HepG2 (cell line): Measurements from ENCODE around the gene ZBTB17. TPM values are rescaled to one million over a fixed set of nuclear protein-coding genes. Genes with fewer than 3 reads are reported as not detected.

ENCODE experiments used
- CC2D1A ChIP-seq: sonication (generic); formaldehyde crosslinking; IDR thresholded peaks from 2 replicates; pipeline ENCODE4 v1.8.1; 2023; ENCODE audit warnings: mild to moderate bottlenecking, missing genetic modification reagents
- CHD2 ChIP-seq: IDR thresholded peaks from 2 replicates; pipeline ENCODE4 v1.6.1; 2011; ENCODE audit warnings: low read depth, low read length, improper control_type of control experiment
- HOXA7 ChIP-seq: sonication (generic); formaldehyde crosslinking; IDR thresholded peaks from 2 replicates; pipeline ENCODE4 v1.8.1; 2022; ENCODE audit warnings: mild to moderate bottlenecking, missing genetic modification reagents, moderate library complexity
- JUNB ChIP-seq: sonication (generic); formaldehyde crosslinking; IDR thresholded peaks from 2 replicates; pipeline ENCODE4 v1.8.0; 2022; ENCODE audit warnings: missing genetic modification reagents, mild to moderate bottlenecking, borderline replicate concordance
- KDM6A ChIP-seq: IDR thresholded peaks from 2 replicates; pipeline ENCODE4 v1.6.1; 2016; ENCODE audit warnings: low read depth
- MAFF ChIP-seq: IDR thresholded peaks from 2 replicates; pipeline ENCODE4 v1.6.1; 2011; ENCODE audit warnings: low read depth, low read length, improper control_type of control experiment
- MXI1 ChIP-seq: IDR thresholded peaks from 3 replicates; pipeline ENCODE4 v1.6.1; 2012; ENCODE audit warnings: low read depth, low read length, inconsistent platforms, borderline replicate concordance
- NFE2L1 ChIP-seq: sonication (generic); formaldehyde crosslinking; IDR thresholded peaks from 2 replicates; pipeline ENCODE4 v1.4.0; 2020; ENCODE audit warnings: missing genetic modification reagents, mild to moderate bottlenecking, borderline replicate concordance
- NFIC ChIP-seq: IDR thresholded peaks from 2 replicates; pipeline ENCODE4 v1.6.1; 2012; ENCODE audit warnings: mild to moderate bottlenecking, low read length, inconsistent platforms
- TBX2 ChIP-seq: sonication (generic); formaldehyde crosslinking; IDR thresholded peaks from 2 replicates; pipeline ENCODE4 v1.5.0; 2020; ENCODE audit warnings: missing genetic modification reagents, mild to moderate bottlenecking, borderline replicate concordance
- ZNF17 ChIP-seq: sonication (generic); formaldehyde crosslinking; IDR thresholded peaks from 2 replicates; pipeline ENCODE4 v1.5.0; 2020; ENCODE audit warnings: mild to moderate bottlenecking, missing genetic modification reagents
- ZNF205 ChIP-seq: IDR thresholded peaks from 2 replicates; pipeline ENCODE4 v1.6.1; 2018; ENCODE audit warnings: missing biosample characterization, missing genetic modification reagents
- ZNF232 ChIP-seq: sonication (generic); formaldehyde crosslinking; IDR thresholded peaks from 2 replicates; pipeline ENCODE4 v1.4.0; 2020; ENCODE audit warnings: missing genetic modification reagents, borderline replicate concordance
- ZNF547 ChIP-seq: sonication (generic); formaldehyde crosslinking; IDR thresholded peaks from 2 replicates; pipeline ENCODE4 v1.5.1; 2020; ENCODE audit warnings: mild to moderate bottlenecking, missing genetic modification reagents
- ZNF704 ChIP-seq: sonication (generic); formaldehyde crosslinking; IDR thresholded peaks from 2 replicates; pipeline ENCODE4 v1.8.1; 2023; ENCODE audit warnings: mild to moderate bottlenecking, inconsistent platforms, moderate library complexity, missing genetic modification reagents, borderline replicate concordance
- ZNF709 ChIP-seq: sonication (generic); formaldehyde crosslinking; IDR thresholded peaks from 2 replicates; pipeline ENCODE4 v1.5.0; 2020; ENCODE audit warnings: mild to moderate bottlenecking, missing genetic modification reagents
- polyA plus RNA-seq, 8 experiments: library from polyadenylated mRNA; depleted of rRNA in 3 of 8; stranded (reverse) in 7 of 8; unstranded in 1 of 8; fragments of >200 nt; fragmentation: Illumina TruSeq in 4 of 8; extraction: Trizol in 4 of 8; gene quantifications; 2 replicates each; pipeline versions ENCODE4 v1.2.1 to v1.2.3, GENCODE V29; 2011 to 2016; ENCODE audit warnings: low read depth in 4 of 8, missing spikeins in 1 of 8, mixed read lengths in 1 of 8; ENCODE audit not compliant: insufficient read depth in 1 of 8
- total RNA-seq, 5 experiments: library from RNA; depleted of rRNA; stranded (reverse); fragments of >200 nt; fragmentation: Illumina TruSeq; extraction: Trizol; gene quantifications; 2 replicates each; pipeline ENCODE4 v1.2.3, GENCODE V29; 2016; ENCODE audit warnings: low read depth in 1 of 5
- TF ChIP-seq, protein P1 (sequence below): sonication (generic); formaldehyde crosslinking; conservative IDR thresholded peaks from 2 replicates; pipeline ENCODE4 v1.8.1; 2023; ENCODE audit warnings: missing genetic modification reagents
- TF ChIP-seq, protein P2 (sequence below): sonication (generic); formaldehyde crosslinking; IDR thresholded peaks from 2 replicates; pipeline ENCODE4 v1.5.1; 2020; ENCODE audit warnings: missing genetic modification reagents, mild to moderate bottlenecking, borderline replicate concordance
- TF ChIP-seq, protein P3 (sequence below): sonication (generic); formaldehyde crosslinking; IDR thresholded peaks from 2 replicates; pipeline ENCODE4 v1.5.1; 2020; ENCODE audit warnings: missing genetic modification reagents, mild to moderate bottlenecking, borderline replicate concordance
- TF ChIP-seq, protein P4 (sequence below): sonication (generic); formaldehyde crosslinking; IDR thresholded peaks from 2 replicates; pipeline ENCODE4 v1.5.1; 2020; ENCODE audit warnings: mild to moderate bottlenecking, missing genetic modification reagents, moderate library complexity

The ZBTB17 gene
- total and polyA plus RNA-seq, 2 of the 13 experiments (the other 11 are each of a cell fraction or from before 2014, with no cell fraction given) = 16.7 to 17.0 TPM

DNA sequence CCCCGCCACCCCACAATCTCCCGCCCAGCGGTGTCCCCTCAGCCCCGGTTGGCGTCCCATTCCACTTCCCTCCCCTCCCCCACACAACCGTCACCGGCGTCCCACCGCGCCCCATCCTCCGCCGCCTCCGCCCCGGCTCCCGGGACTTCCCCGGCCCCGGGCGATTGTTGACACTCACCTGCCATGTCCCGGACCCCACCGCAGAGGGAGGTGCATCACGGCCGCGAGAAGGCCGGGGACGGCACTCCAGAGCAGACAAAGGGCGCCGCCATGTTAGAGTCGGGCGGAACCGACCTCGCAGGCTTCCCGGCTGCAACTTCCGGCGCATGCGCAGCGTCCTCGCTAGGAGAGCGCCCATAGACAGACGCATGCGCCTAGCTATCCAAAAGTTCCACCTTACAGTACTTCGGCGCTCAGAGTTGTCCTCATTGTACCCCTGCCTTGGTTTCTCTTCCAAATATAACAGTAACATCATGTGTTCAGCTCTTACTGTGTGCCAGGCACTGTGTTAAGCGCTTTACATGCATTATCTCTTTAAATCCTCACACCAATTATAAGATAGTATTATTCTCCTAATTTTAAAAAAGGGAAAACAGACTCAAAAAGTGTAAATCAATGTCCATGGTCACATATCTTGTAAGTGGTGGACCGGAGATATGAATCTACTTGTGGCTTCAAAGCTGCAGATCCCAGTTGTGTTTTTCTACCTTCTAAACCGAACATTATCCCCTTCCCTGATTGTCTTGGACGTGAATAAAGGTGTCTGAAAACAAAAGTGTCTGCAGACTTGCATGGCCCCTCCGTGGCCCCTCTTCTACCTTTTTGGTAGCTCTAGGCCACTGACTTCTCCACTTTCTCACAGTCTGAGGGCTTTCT, at the start of gene ZBTB17 (continued):
- TF ChIP-seq HOXA7 (no peak), TBX2 (peak; percentile 62; the same call in 1 of the 2 replicates), ZNF232 (no peak), NFIC (no peak), ZNF205 (CRISPR knock-in tag) (peak; percentile 96), MAFF (no peak), KDM6A (CRISPR knock-in tag) (no peak), ZNF547 (CRISPR knock-in tag) (no peak), NFE2L1 (CRISPR knock-in tag) (no peak), CC2D1A (CRISPR knock-in tag) (no peak), ZNF704 (CRISPR knock-in tag) (peak; percentile 34; the same call in 1 of the 2 replicates), CHD2 (no peak), JUNB (CRISPR knock-in tag) (no peak), ZNF17 (CRISPR knock-in tag) (no peak), ZNF709 (CRISPR knock-in tag) (no peak), MXI1 (peak; percentile 51; the same call in 1 of the 3 replicates)
- TF ChIP-seq, protein P1, sequence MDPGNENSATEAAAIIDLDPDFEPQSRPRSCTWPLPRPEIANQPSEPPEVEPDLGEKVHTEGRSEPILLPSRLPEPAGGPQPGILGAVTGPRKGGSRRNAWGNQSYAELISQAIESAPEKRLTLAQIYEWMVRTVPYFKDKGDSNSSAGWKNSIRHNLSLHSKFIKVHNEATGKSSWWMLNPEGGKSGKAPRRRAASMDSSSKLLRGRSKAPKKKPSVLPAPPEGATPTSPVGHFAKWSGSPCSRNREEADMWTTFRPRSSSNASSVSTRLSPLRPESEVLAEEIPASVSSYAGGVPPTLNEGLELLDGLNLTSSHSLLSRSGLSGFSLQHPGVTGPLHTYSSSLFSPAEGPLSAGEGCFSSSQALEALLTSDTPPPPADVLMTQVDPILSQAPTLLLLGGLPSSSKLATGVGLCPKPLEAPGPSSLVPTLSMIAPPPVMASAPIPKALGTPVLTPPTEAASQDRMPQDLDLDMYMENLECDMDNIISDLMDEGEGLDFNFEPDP = no peak
- TF ChIP-seq, protein P2, sequence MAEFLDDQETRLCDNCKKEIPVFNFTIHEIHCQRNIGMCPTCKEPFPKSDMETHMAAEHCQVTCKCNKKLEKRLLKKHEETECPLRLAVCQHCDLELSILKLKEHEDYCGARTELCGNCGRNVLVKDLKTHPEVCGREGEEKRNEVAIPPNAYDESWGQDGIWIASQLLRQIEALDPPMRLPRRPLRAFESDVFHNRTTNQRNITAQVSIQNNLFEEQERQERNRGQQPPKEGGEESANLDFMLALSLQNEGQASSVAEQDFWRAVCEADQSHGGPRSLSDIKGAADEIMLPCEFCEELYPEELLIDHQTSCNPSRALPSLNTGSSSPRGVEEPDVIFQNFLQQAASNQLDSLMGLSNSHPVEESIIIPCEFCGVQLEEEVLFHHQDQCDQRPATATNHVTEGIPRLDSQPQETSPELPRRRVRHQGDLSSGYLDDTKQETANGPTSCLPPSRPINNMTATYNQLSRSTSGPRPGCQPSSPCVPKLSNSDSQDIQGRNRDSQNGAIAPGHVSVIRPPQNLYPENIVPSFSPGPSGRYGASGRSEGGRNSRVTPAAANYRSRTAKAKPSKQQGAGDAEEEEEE (CRISPR knock-in tag) = no peak
- TF ChIP-seq, protein P3, sequence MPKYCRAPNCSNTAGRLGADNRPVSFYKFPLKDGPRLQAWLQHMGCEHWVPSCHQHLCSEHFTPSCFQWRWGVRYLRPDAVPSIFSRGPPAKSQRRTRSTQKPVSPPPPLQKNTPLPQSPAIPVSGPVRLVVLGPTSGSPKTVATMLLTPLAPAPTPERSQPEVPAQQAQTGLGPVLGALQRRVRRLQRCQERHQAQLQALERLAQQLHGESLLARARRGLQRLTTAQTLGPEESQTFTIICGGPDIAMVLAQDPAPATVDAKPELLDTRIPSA = no peak
- TF ChIP-seq, protein P4, sequence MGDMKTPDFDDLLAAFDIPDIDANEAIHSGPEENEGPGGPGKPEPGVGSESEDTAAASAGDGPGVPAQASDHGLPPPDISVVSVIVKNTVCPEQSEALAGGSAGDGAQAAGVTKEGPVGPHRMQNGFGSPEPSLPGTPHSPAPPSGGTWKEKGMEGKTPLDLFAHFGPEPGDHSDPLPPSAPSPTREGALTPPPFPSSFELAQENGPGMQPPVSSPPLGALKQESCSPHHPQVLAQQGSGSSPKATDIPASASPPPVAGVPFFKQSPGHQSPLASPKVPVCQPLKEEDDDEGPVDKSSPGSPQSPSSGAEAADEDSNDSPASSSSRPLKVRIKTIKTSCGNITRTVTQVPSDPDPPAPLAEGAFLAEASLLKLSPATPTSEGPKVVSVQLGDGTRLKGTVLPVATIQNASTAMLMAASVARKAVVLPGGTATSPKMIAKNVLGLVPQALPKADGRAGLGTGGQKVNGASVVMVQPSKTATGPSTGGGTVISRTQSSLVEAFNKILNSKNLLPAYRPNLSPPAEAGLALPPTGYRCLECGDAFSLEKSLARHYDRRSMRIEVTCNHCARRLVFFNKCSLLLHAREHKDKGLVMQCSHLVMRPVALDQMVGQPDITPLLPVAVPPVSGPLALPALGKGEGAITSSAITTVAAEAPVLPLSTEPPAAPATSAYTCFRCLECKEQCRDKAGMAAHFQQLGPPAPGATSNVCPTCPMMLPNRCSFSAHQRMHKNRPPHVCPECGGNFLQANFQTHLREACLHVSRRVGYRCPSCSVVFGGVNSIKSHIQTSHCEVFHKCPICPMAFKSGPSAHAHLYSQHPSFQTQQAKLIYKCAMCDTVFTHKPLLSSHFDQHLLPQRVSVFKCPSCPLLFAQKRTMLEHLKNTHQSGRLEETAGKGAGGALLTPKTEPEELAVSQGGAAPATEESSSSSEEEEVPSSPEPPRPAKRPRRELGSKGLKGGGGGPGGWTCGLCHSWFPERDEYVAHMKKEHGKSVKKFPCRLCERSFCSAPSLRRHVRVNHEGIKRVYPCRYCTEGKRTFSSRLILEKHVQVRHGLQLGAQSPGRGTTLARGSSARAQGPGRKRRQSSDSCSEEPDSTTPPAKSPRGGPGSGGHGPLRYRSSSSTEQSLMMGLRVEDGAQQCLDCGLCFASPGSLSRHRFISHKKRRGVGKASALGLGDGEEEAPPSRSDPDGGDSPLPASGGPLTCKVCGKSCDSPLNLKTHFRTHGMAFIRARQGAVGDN (CRISPR knock-in tag) = peak; percentile 79
